SJCRH30 (cell line): ENCODE measurements around the gene MAG. TPM values are rescaled to one million over a fixed set of nuclear protein-coding genes. Genes with fewer than 3 reads are reported as not detected.
"Not testable (repeated sequence)": the region's sequence is repeated elsewhere in the genome, so short reads cannot be mapped to it uniquely, and the experiment has no call there.

Experiments
- DNase-seq, 2 experiments: peaks; one replicate each; pipeline ENCODE4 v3.0.0-alpha.2; 2015 to 2020
- H3K27ac ChIP-seq: fragments of 250-450 bp; sonication (Bioruptor Pico); 2 replicates; pipeline ENCODE4 v1.5.1; 2020; ENCODE audit warnings: mild to moderate bottlenecking, moderate library complexity
- H3K27me3 ChIP-seq: fragments of 250-450 bp; sonication (Bioruptor Pico); 2 replicates; pipeline ENCODE4 v1.5.1; 2020; ENCODE audit warnings: mild to moderate bottlenecking, moderate library complexity
- H3K36me3 ChIP-seq: fragments of 250-450 bp; sonication (Bioruptor Pico); 2 replicates; pipeline ENCODE4 v1.5.1; 2020; ENCODE audit warnings: mild to moderate bottlenecking, moderate library complexity
- H3K4me1 ChIP-seq: fragments of 250-450 bp; sonication (Bioruptor Pico); 2 replicates; pipeline ENCODE4 v1.5.1; 2020; ENCODE audit warnings: mild to moderate bottlenecking, moderate library complexity
- H3K4me3 ChIP-seq: fragments of 250-450 bp; sonication (Bioruptor Pico); 2 replicates; pipeline ENCODE4 v1.5.1; 2020; ENCODE audit warnings: mild to moderate bottlenecking, moderate library complexity
- H3K9me3 ChIP-seq: fragments of 250-450 bp; sonication (Bioruptor Pico); replicated peaks from 2 replicates; pipeline ENCODE4 v1.5.1; 2020; ENCODE audit warnings: mild to moderate bottlenecking, moderate library complexity
- total RNA-seq: library from RNA; depleted of rRNA; stranded (reverse); fragments of >200 nt; shearing (Covaris generic); gene quantifications from 2 replicates; pipeline ENCODE4 v1.2.3, GENCODE V29; 2014

Gene MAG
- total RNA-seq, 1 experiment from 2014 or later = 1.2 TPM

DNA sequence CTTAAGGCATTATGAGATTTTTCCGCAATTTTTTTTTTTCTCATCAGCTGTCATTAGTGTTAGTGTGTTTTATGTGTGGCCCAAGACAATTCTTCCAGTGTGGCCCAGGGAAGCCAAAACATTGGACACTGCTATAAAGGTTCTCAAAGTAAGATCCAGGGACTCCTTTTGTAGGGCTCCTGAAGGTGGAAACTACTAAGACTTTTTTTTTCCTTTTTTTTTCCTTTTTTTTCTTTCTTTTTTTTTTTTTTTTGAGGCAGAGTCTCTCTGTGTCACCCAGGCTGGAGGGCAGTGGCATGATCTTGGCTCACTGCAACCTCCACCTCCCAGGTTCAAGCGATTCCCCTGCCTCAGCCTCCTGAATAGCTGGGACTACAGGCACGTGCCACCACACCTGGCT, 6.5 kb upstream of the MAG start:
- not testable (repeated sequence) for H3K4me3 ChIP-seq, H3K36me3 ChIP-seq, DNase-seq, H3K27me3 ChIP-seq, H3K9me3 ChIP-seq
- Histone ChIP-seq H3K27ac (peak overlapping the region; percentile 38; the same call in 1 of the 2 replicates), H3K4me1 (peaks cover 31% of the 10 kb centered on the region)

- peaks cover 35% of the 10 kb centered on the region for H3K4me1 ChIP-seq
- not testable (repeated sequence) for H3K9me3 ChIP-seq, H3K27me3 ChIP-seq, H3K27ac ChIP-seq, H3K4me3 ChIP-seq, DNase-seq, H3K36me3 ChIP-seq
Measured at GRCh38 chr19:35286101-35286500, 5.9 kb upstream of the MAG start.

GRCh38 chr19:35287713-35288112, 4.2 kb upstream of the MAG start:
- no peak for DNase-seq
- Histone ChIP-seq H3K36me3 (no peaks in the 10 kb centered on the region), H3K27me3 (peaks cover 8% of the 10 kb centered on the region; the same call in 1 of the 2 replicates), H3K4me3 (no peak overlapping the region), H3K4me1 (peaks cover 48% of the 10 kb centered on the region), H3K27ac (peak overlapping the region; percentile 74), H3K9me3 (no peaks in the 10 kb centered on the region)

GRCh38 chr19:35288331-35288730, 3.6 kb upstream of the MAG start:
- peak; percentile 88 to 97 for DNase-seq
- peaks cover 53% of the 10 kb centered on the region for H3K4me1 ChIP-seq
- peaks cover 8% of the 10 kb centered on the region; the same call in 1 of the 2 replicates for H3K27me3 ChIP-seq
- H3K27ac ChIP-seq = peak overlapping the region; percentile 74
- H3K9me3 ChIP-seq = no peaks in the 10 kb centered on the region
- no peak overlapping the region for H3K4me3 ChIP-seq
- no peaks in the 10 kb centered on the region for H3K36me3 ChIP-seq

GRCh38 chr19:35288906-35289305, 3.1 kb upstream of the MAG start:
- peaks cover 8% of the 10 kb centered on the region; the same call in 1 of the 2 replicates for H3K27me3 ChIP-seq
- H3K4me3 ChIP-seq = no peak overlapping the region
- peak; percentile 65 to 67 for DNase-seq
- H3K36me3 ChIP-seq = no peaks in the 10 kb centered on the region
- H3K9me3 ChIP-seq = no peaks in the 10 kb centered on the region
- H3K27ac ChIP-seq = peak overlapping the region; percentile 70
- peaks cover 55% of the 10 kb centered on the region for H3K4me1 ChIP-seq

GRCh38 chr19:35290381-35291127, 1.4 kb upstream of the MAG start:
- Histone ChIP-seq H3K27ac (no peak overlapping the region), H3K4me1 (peaks cover 47% of the 10 kb centered on the region), H3K36me3 (no peaks in the 10 kb centered on the region), H3K27me3 (peaks cover 8% of the 10 kb centered on the region; the same call in 1 of the 2 replicates), H3K4me3 (no peak overlapping the region), H3K9me3 (no peaks in the 10 kb centered on the region)
- peak in 1 of 2 experiments; percentile 39 for DNase-seq

GRCh38 chr19:35291259-35291658, 702 bp upstream of the MAG start:
- H3K9me3 ChIP-seq = no peaks in the 10 kb centered on the region
- DNase-seq = peak; percentile 57 to 71
- no peak overlapping the region for H3K27ac ChIP-seq
- no peak overlapping the region for H3K4me3 ChIP-seq
- peaks cover 47% of the 10 kb centered on the region for H3K4me1 ChIP-seq
- no peaks in the 10 kb centered on the region for H3K36me3 ChIP-seq
- peaks cover 8% of the 10 kb centered on the region; the same call in 1 of the 2 replicates for H3K27me3 ChIP-seq

- Histone ChIP-seq H3K4me3 (peak overlapping the region; percentile 5; the same call in 1 of the 2 replicates), H3K27ac (no peak overlapping the region; the same call in 1 of the 2 replicates), H3K27me3 (peaks cover 8% of the 10 kb centered on the region; the same call in 1 of the 2 replicates), H3K36me3 (no peaks in the 10 kb centered on the region), H3K4me1 (peaks cover 39% of the 10 kb centered on the region; the same call in 1 of the 2 replicates), H3K9me3 (no peaks in the 10 kb centered on the region)
- DNase-seq = peak in 1 of 2 experiments; percentile 52
Measured at GRCh38 chr19:35292421-35293362, 731 bp downstream of the MAG start.

- Histone ChIP-seq H3K27ac (no peak overlapping the region; the same call in 1 of the 2 replicates), H3K27me3 (peaks cover 8% of the 10 kb centered on the region; the same call in 1 of the 2 replicates), H3K36me3 (no peaks in the 10 kb centered on the region), H3K9me3 (no peaks in the 10 kb centered on the region), H3K4me1 (peaks cover 35% of the 10 kb centered on the region; the same call in 1 of the 2 replicates), H3K4me3 (peak overlapping the region; percentile 5; the same call in 1 of the 2 replicates)
- DNase-seq = peak; percentile 64 to 76
Measured at GRCh38 chr19:35293363-35293739, 1.4 kb downstream of the MAG start.

DNA sequence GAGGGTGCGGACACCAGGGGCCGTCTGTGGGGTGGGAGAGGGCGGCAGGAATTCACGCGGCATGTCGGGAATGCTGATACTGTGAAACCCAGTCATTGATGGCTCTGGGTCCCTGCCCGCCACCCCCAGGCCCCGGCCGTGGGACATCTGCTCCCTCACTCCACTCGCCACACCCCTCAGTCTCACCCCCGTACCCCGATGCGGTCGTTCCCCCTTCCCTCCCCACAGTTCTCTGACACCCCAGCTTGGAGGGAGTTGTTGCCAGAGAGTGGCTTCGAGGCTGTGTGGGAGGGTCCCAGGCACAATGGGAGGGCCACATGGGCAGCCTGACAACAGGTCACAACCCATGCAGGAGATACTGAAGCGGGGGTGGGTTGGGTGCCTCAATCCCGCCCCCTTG, 1.8 kb downstream of the MAG start:
- DNase-seq = no peak

GRCh38 chr19:35294328-35294727, 2.4 kb downstream of the MAG start:
- Histone ChIP-seq H3K27me3 (peaks cover 8% of the 10 kb centered on the region; the same call in 1 of the 2 replicates), H3K4me1 (peaks cover 27% of the 10 kb centered on the region; the same call in 1 of the 2 replicates), H3K9me3 (no peaks in the 10 kb centered on the region), H3K36me3 (no peaks in the 10 kb centered on the region), H3K27ac (no peak overlapping the region), H3K4me3 (no peak overlapping the region)
- DNase-seq = no peak

More for the DNA sequence above, 1.8 kb downstream of the MAG start:
- Histone ChIP-seq H3K27me3 (peaks cover 8% of the 10 kb centered on the region; the same call in 1 of the 2 replicates), H3K27ac (no peak overlapping the region; the same call in 1 of the 2 replicates), H3K4me3 (no peak overlapping the region; the same call in 1 of the 2 replicates), H3K36me3 (no peaks in the 10 kb centered on the region), H3K9me3 (no peaks in the 10 kb centered on the region), H3K4me1 (peaks cover 32% of the 10 kb centered on the region; the same call in 1 of the 2 replicates)

- no peak overlapping the region for H3K27ac ChIP-seq
- H3K36me3 ChIP-seq = no peaks in the 10 kb centered on the region
- no peak for DNase-seq
- no peaks in the 10 kb centered on the region for H3K9me3 ChIP-seq
- no peak overlapping the region for H3K4me3 ChIP-seq
- H3K27me3 ChIP-seq = peaks cover 7% of the 10 kb centered on the region; the same call in 1 of the 2 replicates
- H3K4me1 ChIP-seq = peaks cover 26% of the 10 kb centered on the region; the same call in 1 of the 2 replicates
Measured at GRCh38 chr19:35294859-35295791, 3.2 kb downstream of the MAG start.

DNA sequence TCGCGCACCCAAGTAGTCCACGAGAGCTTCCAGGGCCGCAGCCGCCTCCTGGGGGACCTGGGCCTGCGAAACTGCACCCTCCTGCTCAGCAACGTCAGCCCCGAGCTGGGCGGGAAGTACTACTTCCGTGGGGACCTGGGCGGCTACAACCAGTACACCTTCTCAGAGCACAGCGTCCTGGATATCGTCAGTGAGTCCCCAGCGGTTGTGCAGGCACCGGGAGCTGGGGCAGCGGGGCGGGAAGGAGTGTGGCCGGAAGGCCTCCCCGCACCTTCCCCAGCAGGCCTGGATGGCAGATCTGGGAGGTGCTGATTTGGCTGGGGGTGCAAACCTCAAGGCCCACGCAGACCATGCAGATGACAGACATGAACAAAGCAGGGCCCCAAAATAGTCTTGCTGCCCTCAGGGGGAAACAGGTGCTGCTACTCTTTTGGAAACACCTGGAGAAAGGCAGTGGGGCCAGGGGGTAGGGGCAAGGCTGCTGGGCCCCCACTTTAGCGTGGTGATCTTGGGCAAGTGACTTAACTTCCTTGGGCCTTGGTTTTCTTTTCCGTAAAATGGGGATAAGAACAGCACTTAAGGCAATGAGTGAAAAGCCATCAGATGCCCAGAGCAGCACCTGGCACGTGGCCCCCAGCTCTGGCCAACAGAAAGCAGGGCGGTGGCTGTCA, 4.0 kb downstream of the MAG start:
- peaks cover 3% of the 10 kb centered on the region; the same call in 1 of the 2 replicates for H3K27me3 ChIP-seq
- no peak overlapping the region for H3K4me3 ChIP-seq
- no peaks in the 10 kb centered on the region for H3K36me3 ChIP-seq
- peaks cover 22% of the 10 kb centered on the region; the same call in 1 of the 2 replicates for H3K4me1 ChIP-seq
- no peak for DNase-seq
- H3K27ac ChIP-seq = no peak overlapping the region
- H3K9me3 ChIP-seq = no peaks in the 10 kb centered on the region
